Measurements from ENCODE around the gene STXBP1.

DNA sequence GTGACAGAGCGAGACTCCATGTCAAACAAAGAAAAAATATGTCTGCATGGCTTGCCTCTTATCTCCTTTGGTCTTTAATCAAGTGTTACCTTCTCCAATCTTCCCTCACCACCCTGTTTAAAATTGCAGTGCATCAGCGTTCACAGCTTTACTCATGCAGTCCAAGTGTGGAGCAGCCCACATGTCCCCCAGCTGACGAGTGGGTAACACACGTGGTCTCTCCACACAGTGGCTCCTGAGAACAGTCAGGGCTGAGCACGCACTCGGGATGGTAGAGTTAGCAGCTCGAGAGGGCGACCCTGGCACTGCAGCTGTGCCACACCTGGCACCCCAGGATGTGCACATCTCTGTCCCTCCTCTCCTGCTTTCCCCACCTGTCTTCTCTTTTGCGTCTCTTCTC lies 68.8 kb downstream of the STXBP1 start:
- TF ChIP-seq MAFK (IDR thresholded peaks at IDR 0.05; ENCODE audit: low read depth, low read length) (no peak), CHD1 (IDR thresholded peaks at IDR 0.05; ENCODE audit: low read depth, low read length) (no peak)
- TF ChIP-seq, protein P1, sequence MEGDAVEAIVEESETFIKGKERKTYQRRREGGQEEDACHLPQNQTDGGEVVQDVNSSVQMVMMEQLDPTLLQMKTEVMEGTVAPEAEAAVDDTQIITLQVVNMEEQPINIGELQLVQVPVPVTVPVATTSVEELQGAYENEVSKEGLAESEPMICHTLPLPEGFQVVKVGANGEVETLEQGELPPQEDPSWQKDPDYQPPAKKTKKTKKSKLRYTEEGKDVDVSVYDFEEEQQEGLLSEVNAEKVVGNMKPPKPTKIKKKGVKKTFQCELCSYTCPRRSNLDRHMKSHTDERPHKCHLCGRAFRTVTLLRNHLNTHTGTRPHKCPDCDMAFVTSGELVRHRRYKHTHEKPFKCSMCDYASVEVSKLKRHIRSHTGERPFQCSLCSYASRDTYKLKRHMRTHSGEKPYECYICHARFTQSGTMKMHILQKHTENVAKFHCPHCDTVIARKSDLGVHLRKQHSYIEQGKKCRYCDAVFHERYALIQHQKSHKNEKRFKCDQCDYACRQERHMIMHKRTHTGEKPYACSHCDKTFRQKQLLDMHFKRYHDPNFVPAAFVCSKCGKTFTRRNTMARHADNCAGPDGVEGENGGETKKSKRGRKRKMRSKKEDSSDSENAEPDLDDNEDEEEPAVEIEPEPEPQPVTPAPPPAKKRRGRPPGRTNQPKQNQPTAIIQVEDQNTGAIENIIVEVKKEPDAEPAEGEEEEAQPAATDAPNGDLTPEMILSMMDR (conservative IDR thresholded peaks at IDR 0.05; ENCODE audit: low read depth, low read length) = no peak
